HG03280 (cell line): ENCODE results near the gene ASTL.

Experiments used
- ATAC-seq: cut with Tn5 transposase; IDR thresholded peaks from one replicate; pipeline ENCODE4 v1.9.1; 2021; ENCODE audit warnings: mild to moderate bottlenecking, moderate library complexity; ENCODE audit not compliant: unreplicated experiment

The ASTL gene

DNA sequence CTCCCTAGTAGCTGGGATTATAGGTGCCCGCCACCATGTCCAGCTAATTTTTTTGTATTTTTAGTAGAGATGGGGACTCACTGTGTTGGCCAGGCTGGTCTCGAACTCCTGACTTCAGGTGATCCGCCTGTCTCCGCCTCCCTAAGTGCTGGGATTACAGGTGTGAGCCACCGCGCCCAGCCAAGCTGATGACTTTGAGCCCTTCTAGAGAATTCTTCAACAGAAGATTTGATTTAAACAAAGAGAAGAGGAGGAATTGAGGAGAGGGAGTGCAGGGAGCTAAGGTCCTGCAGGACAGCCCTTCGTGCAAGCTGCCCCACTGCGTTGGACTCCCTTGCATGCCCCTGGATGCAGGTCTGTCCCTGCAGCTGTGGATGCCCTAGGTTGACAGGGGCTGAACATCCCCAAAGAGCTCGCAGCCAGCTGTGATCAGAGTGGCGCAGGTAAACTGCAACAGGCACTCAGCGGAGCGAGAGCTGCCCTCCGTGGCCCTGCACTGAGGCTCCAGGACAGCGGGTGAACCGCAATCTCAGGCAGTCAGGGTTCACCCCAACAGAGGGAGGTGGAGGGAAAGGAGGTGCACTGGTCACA, 35.6 kb downstream of the ASTL start:
- ATAC-seq = no peak

DNA sequence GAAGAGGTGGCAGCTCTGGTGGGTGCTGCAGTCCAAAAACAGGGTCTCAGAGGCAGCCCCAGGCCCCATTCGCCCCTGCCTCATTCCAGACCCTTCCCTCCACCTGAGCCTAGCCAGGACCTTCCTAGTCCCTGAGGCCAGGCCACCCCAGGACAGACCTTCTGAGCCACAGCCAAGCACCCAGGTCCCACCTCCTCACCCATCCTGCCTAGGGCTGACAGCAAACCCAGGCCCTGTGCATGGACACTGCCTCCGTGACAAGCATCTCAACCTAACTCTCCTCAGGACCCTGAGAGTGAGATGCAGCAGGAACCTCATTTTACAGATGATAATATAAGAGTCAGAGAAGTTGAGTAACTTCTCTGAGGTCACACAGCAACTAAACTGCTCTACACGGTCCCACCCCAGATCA, 37.4 kb downstream of the ASTL start:
- no peak for ATAC-seq

DNA sequence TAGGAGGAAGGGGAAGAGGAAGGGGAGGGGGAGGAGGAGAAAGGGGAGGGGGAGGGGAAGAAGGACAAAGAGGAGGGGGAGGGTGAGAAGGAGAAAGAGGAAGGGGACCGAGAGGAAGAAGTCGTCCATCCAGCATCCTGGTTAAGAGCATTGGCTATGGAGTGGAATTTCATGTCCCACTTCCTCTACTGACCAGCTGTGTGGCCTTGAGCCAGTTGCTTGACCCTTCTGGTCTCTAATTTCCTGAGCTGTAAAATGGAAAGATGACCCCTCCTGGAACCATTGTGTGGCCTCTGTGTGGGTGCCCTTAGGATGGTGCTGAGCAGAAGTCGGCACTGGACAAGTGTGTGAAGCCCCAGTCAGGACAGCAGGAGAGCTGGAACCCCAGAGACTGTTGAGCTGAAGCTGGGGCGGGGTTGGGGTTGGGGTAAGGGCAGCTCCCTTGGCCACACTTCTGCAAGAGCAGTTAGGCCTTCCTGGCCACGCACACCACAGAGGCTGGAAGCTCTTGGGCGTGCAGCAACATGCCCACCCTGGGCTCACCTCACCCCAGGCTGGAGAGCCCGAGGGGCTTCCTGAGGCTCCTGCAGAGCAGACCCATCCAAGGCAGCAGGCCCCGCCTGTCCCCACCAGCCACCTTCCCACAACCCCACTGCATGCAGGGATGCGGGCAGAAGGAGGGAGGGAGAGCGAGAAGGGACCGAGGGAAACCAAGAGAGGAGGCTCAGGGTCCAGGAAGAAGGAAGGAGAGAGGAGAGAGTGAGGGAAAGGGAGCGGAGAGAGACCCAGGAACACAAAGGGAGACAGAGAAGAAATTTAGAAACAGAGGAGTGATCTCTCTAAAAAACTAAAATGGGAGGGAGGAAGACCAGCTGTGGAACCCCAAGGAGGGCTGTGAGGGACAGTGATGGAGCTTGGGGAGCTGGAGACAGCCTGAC, 38.2 kb downstream of the ASTL start:
- ATAC-seq = no peak

DNA sequence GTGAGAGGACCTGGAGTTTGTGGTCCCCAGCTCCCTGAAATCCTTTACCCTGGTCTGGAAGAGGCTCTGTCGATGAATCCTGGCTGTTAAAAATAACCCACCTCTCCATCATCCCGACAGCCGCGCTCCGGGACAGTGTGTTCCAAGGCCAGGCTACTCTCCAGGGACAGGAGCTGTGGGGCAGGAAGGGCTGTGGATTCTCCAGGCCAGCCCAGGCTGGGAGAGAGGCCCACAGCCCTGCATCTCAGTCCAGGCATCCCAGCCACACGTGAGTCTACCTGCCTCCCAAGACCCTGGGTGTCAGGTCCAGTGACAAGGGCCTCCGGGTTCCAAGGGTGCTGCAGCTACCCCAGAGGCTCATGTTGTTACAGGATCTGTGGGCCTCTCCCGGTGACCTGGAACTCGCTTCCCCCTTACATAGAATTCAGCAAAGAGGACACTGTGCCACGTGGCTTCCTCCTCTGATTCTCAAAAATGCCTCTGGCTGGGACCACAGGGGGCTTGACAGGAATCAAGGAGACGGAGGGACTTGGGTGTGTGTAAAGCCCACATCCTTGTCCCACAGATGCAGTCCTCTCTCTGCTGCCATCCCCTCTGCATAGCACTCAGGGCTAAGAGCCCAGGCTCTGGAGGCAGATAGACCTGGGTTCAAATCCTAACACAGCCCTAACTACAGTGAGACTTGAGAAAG, 39.3 kb downstream of the ASTL start:
- no peak for ATAC-seq

- no peak for ATAC-seq
These were observed 40.1 kb downstream of the ASTL start for GRCh38 chr2:96097951-96098823.

GRCh38 chr2:96097441-96097840, 40.9 kb downstream of the ASTL start:
- ATAC-seq = no peak

DNA sequence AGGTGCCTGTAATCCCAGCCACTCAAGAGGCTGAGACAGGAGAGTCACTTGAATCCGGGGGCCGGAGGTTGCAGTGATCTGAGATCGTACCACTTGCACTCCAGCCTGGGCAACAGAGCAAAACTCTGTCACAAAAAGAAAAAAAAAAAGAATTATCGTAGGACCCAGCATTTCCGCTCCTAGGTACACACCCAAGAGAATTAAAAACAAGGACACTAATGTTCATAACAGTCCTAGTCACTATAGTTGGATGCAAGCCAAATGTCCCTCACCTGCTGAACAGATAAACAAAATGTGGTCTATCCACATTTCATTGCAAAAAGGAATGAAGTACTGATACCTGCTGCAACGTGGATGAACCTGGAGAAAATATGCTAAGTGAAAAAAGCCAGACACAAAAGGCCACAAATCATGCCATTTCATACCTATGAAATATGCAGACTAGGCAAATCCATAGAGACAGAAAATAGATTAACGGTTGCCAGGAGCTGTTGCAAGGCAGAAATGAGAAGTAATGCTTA, 43.1 kb downstream of the ASTL start:
- no peak for ATAC-seq

DNA sequence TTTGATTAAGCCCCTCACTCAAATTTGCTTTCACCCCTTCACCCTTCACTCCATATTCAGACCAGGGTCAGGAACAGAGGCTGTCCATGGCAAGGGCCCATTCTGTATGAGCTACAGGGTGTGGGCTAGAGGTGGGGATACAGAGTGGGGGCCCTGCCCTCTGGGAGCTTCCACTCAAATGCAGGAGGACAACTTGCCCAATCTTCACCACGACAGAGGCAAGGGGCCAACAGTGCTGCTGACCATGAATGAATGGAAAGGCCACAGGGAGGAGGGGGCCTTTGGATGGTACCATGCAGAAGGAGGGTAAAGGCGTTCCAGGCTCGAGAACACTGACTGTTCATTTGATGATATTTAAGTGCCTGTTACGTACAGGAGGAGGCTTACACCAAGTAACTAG, 44.8 kb downstream of the ASTL start:
- no peak for ATAC-seq

DNA sequence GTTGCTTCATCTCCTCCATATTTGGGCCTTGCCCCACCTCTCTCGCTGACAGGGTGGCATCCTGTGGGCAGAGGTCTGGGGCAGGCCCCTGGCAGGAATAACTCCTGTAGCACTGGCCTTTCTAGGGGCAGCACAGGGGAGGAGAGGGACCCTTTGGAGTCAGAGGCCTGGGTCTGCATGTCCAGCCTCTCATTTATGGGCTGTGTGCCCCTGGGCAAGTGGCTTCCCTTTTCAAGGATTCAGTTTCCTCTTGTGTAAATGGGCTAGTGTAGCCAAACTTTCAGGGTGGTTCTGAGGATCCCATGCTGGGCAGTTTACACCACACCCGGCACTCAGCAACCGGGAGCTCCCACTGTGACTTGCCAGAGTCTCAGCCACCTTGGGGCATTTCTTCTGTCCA, 45.4 kb downstream of the ASTL start:
- ATAC-seq = no peak

GRCh38 chr2:96092573-96092877, 45.8 kb downstream of the ASTL start:
- no peak for ATAC-seq

DNA sequence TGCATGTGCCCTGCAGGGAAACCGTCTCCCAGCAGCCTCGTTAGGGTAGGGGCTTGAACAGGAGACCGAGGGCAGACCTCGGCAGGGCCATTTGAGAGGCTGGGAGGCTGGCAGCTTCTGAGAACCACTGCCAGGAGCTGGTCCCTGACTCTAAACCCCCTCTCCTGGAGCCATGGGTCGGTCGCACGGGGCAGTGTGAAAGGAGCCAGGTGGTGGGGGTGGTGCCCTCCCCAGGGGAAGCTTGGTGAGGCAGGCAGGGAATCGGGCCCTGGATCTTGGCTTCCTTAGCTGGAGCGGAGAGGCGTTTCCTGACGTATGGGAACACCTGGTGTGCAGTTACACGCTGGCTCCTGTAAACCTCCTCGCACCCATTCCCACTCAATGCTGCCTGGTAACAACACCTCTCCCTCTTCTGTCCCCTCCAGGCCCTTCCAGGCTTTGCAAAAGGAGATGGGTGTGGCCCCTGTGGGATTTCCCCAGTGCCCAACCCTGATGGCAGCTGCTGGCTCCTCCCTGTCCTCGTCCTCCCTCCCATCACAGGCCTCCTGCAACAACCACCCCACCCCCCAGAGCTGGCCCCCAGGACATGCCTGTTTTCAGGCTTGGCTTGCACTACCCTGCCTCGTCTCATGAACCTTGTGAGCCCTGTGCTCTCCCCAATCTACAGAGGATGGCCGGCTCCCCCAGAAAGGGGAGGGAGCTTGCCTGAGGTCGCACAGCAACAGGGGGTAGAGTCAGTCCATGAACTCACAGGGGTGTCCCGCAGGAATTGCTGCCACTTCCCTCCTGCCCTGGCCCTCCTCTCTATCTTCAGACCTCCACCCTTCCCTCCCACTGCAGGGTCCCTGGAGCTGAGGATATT, 46.4 kb downstream of the ASTL start:
- no peak for ATAC-seq

DNA sequence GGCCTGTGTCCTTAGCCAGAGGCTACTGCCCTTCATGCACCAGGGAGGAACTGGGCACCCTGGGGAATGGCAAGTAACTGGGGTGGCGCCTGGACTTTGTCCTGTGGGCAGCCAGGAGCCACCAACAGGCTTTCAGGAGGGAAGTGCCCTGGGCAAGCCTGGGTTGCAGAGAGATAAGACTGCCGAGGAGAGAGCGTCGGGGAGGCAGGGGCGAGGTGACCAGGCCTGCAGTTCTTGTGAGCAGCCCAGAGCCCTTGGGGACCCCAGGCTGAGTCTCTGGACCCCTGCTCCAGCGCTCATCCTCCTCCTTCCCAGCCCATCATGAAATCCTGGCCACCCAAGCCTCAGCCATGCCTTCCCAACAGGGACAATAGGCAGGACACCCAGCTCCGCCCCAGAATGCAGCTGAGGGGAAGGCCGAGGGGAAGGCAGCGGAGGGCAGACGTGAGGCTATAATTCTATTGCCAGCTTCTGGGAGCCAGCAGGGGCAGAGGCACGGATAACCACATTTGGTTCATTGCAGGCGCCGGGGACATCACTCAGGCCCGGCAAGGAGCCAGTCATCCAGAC, 47.1 kb downstream of the ASTL start:
- ATAC-seq = no peak

DNA sequence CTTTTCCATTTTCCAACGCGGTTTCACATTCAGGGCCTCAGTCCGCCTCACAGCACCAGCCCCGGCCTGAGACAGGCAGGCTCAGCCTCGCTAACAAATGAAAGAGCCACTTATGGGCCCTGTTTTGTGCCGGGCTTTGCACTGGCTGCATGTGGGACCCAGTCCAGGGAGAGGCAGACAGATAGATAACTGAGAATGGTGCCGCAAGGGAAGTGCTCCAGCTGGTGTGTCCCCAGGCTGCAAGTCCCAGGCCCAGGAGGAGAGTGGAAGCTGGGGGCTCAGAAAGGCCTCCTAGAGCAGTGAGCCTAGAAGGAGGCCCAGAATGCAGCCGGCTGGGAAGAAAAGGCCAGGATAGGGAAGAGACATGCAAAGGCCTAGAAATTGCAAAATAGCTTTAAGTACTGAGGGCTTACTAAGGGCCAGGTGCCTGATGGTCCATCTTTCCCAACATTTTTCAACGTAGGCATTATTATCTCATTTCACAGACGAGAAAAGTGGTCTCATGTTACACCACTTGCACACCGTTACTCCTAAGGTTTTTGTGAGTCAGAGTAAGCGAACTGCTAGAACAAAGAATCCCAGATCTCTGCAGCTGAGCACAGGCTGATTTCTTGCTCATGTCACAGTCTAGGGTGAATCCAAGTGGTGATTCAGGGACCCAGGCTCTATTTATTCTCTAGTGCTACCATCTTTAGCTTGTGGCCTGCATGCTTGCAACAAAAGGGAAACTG, 47.9 kb downstream of the ASTL start:
- ATAC-seq = no peak

- no peak for ATAC-seq
These were observed 48.7 kb downstream of the ASTL start for GRCh38 chr2:96089356-96090195.

- no peak for ATAC-seq
These were observed 49.7 kb downstream of the ASTL start for GRCh38 chr2:96088340-96089335.

GRCh38 chr2:96087130-96087529, 51.2 kb downstream of the ASTL start:
- no peak for ATAC-seq
